ENCODE measurements around the gene HDAC11.

HDAC11 gene

DNA sequence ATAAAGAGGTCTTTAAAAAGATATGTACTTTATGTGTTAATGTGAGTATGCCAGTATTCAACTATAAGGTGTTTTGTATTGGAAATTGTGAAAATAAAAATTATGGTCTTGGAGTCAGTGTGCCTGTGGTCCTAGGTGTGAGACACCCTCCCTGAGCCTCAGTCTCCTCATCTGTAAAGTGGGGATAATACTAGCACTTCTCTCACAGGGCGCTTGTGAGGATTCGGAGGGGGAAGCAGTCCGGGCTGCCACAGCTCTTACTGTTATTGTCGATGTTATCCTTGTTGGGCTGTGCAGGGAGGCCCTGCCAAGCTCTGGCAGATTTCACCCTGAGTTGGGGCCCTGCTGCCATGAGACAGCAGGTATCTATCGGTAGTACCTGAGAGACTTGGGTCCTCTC lies 42.1 kb downstream of the HDAC11 start:
- H3K27me3 ChIP-seq (ENCODE audit: low read depth): no peaks in the 10 kb centered on the region; the same call in 1 of the 2 replicates
- no peak for DNase-seq (ENCODE audit: low spot score in 2 of 2)
- H3K4me1 ChIP-seq: no peaks in the 10 kb centered on the region
- in situ Hi-C loops (cut with MboI; ENCODE audit: low sequenced_read_pairs): no loop called here
- no peak overlapping the region for H3K4me3 ChIP-seq
- no peaks in the 10 kb centered on the region for H3K9me3 ChIP-seq
- no peaks in the 10 kb centered on the region for H3K36me3 ChIP-seq (replicated peaks)

DNA sequence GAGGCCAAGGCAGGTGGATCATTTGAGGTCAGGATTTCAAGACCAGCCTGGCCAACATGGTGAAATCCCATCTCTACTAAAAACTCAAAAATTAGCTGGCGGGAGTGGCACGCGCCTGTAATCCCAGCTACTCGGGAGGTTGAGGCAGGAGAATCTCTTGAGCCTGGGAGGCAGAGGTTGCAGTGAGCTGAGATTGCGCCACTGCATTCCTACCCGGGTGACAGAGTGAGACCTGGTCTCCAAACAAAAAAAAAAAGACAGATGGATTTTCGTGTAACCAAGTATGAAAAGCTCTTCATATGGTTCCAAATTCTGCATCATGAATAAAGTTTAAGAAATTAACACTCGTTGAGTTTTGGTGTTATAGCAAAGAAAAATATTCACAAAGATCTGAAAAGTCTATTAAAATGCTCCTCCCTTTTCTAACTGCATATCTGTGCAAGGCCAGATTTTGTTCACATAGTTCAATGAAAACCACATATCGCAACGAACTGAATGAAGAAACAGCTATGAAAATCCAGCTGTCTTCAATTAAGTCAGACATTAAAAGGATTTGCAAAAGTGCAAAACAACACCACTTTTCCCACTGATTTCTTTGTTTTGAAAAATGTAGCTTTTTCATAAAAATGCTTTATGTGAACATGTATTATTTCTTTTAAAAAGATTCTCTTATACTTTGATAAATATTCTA lies 45.0 kb downstream of the HDAC11 start:
- in situ Hi-C loops (cut with MboI; ENCODE audit: low sequenced_read_pairs): no loop called here
- H3K4me3 ChIP-seq: no peak overlapping the region
- no peaks in the 10 kb centered on the region for H3K4me1 ChIP-seq
- H3K36me3 ChIP-seq (replicated peaks): no peaks in the 10 kb centered on the region
- H3K9me3 ChIP-seq: no peaks in the 10 kb centered on the region
- H3K27me3 ChIP-seq (ENCODE audit: low read depth): peaks cover 3% of the 10 kb centered on the region; the same call in 1 of the 2 replicates
- no peak for DNase-seq (ENCODE audit: low spot score in 2 of 2)

DNA sequence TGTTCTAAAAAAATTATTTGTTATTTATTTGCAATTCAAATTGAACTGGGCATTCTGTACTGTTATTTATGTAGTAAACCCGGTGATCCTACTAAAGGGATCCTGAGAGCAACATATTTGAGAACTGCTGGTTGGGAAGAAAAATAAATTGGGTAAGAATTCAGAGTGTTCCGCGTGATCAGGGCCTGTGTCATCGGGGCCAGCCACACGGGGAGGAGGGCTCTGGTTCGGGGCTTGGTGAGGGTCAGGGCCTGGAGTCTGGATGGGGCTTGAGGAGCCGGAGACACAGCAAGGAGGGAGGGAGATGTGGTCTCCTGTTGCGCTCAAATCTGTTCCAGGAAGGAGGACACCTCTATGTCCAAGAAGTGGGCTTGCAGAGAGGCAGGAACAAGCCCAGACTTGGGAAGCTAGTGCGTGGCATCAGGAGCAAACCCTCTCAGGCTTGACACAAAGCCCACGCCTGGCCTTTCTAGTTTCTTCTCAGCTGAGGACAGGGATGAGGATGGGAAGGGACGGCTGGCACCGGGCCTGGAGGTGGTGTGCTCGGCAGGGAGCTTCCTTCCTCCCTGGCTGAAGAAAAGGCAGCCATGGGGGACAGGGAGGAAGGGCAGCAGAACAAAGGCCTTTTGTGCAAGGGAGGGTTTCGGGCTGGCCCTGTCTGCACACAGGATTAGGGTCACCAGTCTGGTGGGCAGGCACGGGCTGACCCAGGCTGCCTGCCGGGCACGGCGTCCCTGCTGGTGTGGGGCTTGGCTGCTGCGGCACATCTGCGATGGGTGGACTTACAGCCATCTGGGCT lies 45.9 kb downstream of the HDAC11 start:
- no peak overlapping the region for H3K4me3 ChIP-seq
- in situ Hi-C loops (cut with MboI; ENCODE audit: low sequenced_read_pairs): no loop called here
- H3K4me1 ChIP-seq: no peaks in the 10 kb centered on the region
- H3K36me3 ChIP-seq (replicated peaks): no peaks in the 10 kb centered on the region
- DNase-seq (ENCODE audit: low spot score in 2 of 2): no peak
- peaks cover 3% of the 10 kb centered on the region; the same call in 1 of the 2 replicates for H3K27me3 ChIP-seq (ENCODE audit: low read depth)
- no peaks in the 10 kb centered on the region for H3K9me3 ChIP-seq

DNA sequence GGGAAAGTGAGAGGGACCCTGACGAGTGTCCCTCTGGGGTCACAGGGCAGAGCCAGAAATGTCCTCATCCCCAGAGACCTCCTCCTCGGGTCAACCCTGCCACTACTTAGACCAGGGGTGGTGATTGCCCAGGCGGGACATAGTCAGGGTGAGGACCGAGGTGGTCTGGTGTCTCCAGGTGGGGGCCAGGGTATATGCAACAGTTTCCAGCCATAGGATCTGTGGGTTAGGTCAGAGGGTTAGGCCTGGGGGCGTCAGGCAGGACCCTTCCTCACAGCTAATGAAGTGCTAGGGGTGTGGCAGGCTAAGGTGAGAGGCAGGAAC lies 46.5 kb downstream of the HDAC11 start:
- Histone ChIP-seq H3K36me3 (replicated peaks) (no peaks in the 10 kb centered on the region), H3K4me1 (no peaks in the 10 kb centered on the region), H3K27me3 (ENCODE audit: low read depth) (peaks cover 3% of the 10 kb centered on the region; the same call in 1 of the 2 replicates), H3K9me3 (no peaks in the 10 kb centered on the region), H3K4me3 (no peak overlapping the region)
- in situ Hi-C loops (cut with MboI; ENCODE audit: low sequenced_read_pairs): no loop called here
- DNase-seq (ENCODE audit: low spot score in 2 of 2): no peak

DNA sequence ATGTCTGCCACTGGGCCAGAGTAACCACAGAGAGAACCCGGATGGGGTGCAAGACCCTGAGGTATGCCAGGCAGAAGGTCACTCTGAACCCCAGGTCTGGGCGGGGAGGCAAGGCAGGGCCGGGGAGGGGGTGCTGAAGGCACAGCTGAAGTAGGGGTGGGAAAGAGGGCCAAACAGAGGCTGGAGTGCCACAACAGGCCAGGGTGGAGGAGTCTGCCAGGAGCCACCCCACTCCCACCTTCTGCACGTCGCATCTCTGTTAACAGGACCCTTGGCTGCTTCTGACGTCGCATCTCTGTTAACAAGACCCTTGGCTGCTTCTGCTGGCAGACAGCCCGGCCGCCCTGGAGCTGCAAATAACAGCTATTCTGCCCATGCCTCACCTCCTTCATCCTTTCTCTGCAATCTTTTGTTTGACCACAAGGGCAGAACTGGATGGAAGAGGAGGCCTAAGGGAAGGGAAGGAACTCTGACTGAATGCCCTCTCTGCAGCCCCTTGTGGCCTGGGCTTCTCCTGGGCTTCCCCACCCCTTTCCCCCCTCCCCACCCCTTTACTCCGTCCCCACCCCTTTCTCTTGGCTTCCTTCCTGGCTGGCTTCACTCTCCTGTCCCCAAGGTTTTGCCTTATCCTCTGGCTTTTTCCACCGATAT lies 48.2 kb downstream of the HDAC11 start:
- DNase-seq (ENCODE audit: low spot score in 2 of 2): peak; percentile 51 to 58
- no peaks in the 10 kb centered on the region for H3K4me1 ChIP-seq
- H3K27me3 ChIP-seq (ENCODE audit: low read depth): peaks cover 3% of the 10 kb centered on the region; the same call in 1 of the 2 replicates
- in situ Hi-C loops (cut with MboI; ENCODE audit: low sequenced_read_pairs): no loop called here
- H3K4me3 ChIP-seq: no peak overlapping the region
- no peaks in the 10 kb centered on the region for H3K9me3 ChIP-seq
- H3K36me3 ChIP-seq (replicated peaks): no peaks in the 10 kb centered on the region

DNA sequence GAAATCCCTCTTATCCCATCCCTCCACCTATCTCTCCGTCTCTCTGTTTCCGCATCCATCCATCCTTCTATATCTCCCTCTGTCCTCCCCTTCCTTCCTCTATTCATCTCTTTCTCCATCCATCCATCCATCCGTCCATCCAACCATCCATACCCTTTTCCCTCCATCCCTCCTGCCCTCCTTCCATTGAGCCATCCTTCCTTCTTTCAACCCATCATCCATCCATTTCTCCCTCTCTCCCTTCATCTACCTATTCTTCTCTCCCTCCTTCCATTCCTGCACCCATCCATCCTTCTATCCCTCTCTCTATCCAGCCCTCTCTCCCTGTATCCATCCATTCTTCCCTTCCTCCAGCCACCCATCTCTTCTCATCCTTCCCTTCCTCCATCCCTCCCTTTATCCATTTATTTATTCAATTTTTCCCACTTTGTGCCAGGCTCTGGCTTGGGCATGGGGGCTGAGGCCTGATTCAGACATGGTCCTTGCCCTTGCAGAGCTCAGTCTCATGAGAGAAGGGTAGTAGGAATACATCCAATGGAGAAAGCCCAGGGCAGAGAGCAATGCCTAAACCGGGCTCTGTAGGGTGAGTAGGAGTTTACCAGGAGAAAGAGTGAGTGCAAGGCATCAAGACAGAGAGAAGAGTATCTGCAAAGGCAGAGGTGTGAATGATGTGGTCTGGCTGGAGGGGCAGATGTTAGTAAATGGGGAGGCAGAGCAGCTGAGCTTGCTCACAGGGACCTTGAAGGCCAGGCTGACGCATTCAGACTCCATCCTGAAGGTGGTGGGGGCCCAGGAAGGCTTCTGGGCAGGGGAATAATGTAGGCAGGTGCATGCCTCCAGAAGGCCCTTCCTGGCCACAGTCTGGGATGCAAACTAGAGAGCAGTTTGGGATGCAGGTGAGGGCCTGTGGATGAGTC lies 49.3 kb downstream of the HDAC11 start:
- Histone ChIP-seq H3K36me3 (replicated peaks) (no peaks in the 10 kb centered on the region), H3K4me1 (no peaks in the 10 kb centered on the region), H3K9me3 (no peaks in the 10 kb centered on the region), H3K27me3 (ENCODE audit: low read depth) (peaks cover 6% of the 10 kb centered on the region; the same call in 1 of the 2 replicates), H3K4me3 (no peak overlapping the region)
- no peak for DNase-seq (ENCODE audit: low spot score in 2 of 2)
- in situ Hi-C loops (cut with MboI; ENCODE audit: low sequenced_read_pairs): no loop called here

DNA sequence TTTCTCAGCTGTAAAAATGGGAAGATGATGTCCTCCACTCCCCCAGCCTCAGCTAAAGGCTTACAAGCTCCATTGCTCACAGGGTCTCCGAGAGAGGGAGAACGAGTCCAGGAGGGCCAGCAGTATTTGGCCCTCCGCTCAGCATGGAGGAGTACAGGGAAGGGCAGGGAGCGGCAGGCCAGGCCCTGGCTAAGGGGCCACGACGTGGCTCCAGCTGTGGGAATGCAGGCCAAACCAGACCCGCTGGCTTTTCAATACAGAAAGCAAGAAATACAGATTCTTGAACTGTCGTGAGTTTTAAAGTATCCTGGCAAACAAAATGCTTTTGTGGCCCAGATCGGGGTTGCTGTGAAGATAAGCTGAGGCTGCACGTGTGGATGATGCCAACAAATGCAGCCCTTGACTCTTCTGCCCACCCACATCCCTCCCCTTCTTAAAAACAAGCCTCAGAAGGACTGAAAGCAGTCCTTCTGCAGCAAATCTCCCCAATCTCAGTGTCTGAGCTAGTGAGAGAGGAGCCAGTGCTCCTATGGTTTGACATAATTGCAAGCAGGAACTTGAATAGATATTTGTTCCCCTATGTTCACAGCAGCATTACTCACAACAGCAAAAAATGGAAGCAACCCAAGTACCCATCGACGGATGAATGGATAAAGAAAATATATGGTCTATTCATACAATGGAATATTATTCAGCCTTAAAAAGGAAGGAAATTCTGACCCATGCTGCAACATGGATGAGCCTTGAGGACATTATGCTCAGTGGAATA lies 50.3 kb downstream of the HDAC11 start:
- no peak for DNase-seq (ENCODE audit: low spot score in 2 of 2)
- Histone ChIP-seq H3K36me3 (replicated peaks) (no peaks in the 10 kb centered on the region), H3K4me3 (no peak overlapping the region), H3K4me1 (no peaks in the 10 kb centered on the region), H3K27me3 (ENCODE audit: low read depth) (peaks cover 6% of the 10 kb centered on the region; the same call in 1 of the 2 replicates), H3K9me3 (no peaks in the 10 kb centered on the region)
- in situ Hi-C loops (cut with MboI; ENCODE audit: low sequenced_read_pairs): no loop called here

DNA sequence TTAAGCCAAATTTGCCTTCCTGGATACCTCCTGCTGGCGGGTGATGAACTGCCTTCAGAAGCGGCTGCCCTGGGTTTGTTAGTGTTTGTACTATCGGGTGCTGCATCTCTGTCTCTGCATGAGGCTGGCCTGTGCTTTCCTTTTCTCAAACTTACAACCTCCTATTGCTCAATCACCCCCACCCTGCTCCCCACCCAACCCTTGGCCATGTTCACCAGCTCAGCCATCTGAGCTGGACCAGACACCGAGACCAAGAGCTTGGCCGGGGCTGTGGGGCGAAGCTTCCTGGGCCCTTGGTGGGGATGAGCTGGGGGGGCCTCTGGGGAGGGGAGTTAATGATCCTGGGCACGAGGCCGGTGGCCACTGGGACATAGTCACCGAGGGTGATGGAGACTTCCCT lies 52.0 kb downstream of the HDAC11 start:
- Histone ChIP-seq H3K36me3 (replicated peaks) (no peaks in the 10 kb centered on the region), H3K4me3 (no peak overlapping the region), H3K27me3 (ENCODE audit: low read depth) (peaks cover 6% of the 10 kb centered on the region; the same call in 1 of the 2 replicates), H3K4me1 (no peaks in the 10 kb centered on the region), H3K9me3 (no peaks in the 10 kb centered on the region)
- in situ Hi-C loops (cut with MboI; ENCODE audit: low sequenced_read_pairs): no loop called here
- no peak for DNase-seq (ENCODE audit: low spot score in 2 of 2)

DNA sequence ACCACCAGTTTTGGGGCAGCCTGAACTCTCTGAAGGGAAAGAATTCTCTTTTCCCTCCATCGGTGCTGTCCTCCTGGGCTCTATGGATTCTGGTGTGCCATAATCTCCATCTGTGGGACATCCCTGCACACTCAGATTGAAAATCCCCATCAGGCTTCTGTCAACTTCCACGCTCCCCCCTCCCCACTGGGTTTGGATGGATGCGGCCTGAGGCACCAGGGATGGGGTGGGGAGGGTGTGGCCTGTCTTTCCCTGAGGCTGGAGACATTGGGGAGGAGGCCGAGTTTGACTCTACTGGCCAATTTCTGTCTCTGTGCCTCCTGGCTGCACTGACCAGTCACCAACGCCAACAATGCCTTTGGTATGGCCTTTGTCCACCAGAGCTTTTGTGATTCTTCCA lies 52.5 kb downstream of the HDAC11 start:
- in situ Hi-C loops (cut with MboI; ENCODE audit: low sequenced_read_pairs): no loop called here
- peaks cover 6% of the 10 kb centered on the region; the same call in 1 of the 2 replicates for H3K27me3 ChIP-seq (ENCODE audit: low read depth)
- no peaks in the 10 kb centered on the region for H3K4me1 ChIP-seq

DNA sequence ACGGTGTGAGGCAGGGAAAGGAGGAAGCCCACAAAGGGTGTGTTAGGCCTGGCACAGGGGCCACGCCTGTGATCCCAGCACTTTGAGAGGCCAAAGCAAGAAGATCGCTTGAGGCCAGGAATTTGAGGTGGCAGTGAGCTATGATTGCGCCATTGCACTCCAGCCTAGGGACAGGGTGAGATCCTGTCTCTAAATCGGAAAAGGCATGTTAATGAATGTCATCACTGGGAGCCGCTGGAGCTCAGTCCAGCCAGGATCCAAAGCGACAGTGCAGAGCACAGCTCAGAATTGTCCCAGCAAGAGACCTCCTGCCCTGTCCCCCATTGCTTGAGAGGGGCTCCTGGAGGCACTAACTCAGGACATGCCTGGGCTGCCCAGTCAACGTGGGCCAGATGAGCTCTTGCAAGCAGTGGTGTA lies 53.8 kb downstream of the HDAC11 start:
- Histone ChIP-seq H3K4me1 (no peaks in the 10 kb centered on the region), H3K36me3 (replicated peaks) (no peaks in the 10 kb centered on the region), H3K4me3 (no peak overlapping the region), H3K9me3 (no peaks in the 10 kb centered on the region), H3K27me3 (ENCODE audit: low read depth) (peaks cover 3% of the 10 kb centered on the region; the same call in 1 of the 2 replicates)
- DNase-seq (ENCODE audit: low spot score in 2 of 2): no peak
- in situ Hi-C loops (cut with MboI; ENCODE audit: low sequenced_read_pairs): no loop called here

More for the DNA sequence above, 52.5 kb downstream of the HDAC11 start:
- no peaks in the 10 kb centered on the region for H3K9me3 ChIP-seq
- H3K4me3 ChIP-seq: no peak overlapping the region
- H3K36me3 ChIP-seq (replicated peaks): no peaks in the 10 kb centered on the region
- no peak for DNase-seq (ENCODE audit: low spot score in 2 of 2)

DNA sequence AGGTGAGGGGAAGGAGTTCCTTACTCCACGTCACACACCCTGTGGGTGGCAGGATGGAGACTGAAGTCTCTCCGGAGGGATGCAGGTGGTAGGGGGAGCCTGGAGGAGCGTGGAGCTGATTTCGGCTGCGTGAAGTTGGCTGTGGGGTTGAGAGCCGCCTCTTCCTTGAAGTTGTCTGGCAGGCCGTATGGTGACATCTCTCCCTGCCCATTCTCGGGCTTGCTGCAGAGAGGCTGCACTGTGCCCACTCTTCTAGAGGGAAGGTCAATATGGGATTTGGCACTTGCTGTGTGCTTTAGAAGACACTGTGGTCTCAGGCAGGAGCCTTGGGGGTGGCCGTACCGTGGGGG lies 55.4 kb downstream of the HDAC11 start:
- in situ Hi-C loops (cut with MboI; ENCODE audit: low sequenced_read_pairs): no loop called here
- Histone ChIP-seq H3K4me1 (no peaks in the 10 kb centered on the region), H3K4me3 (no peak overlapping the region), H3K36me3 (replicated peaks) (no peaks in the 10 kb centered on the region), H3K9me3 (no peaks in the 10 kb centered on the region), H3K27me3 (ENCODE audit: low read depth) (peaks cover 3% of the 10 kb centered on the region; the same call in 1 of the 2 replicates)
- no peak for DNase-seq (ENCODE audit: low spot score in 2 of 2)

DNA sequence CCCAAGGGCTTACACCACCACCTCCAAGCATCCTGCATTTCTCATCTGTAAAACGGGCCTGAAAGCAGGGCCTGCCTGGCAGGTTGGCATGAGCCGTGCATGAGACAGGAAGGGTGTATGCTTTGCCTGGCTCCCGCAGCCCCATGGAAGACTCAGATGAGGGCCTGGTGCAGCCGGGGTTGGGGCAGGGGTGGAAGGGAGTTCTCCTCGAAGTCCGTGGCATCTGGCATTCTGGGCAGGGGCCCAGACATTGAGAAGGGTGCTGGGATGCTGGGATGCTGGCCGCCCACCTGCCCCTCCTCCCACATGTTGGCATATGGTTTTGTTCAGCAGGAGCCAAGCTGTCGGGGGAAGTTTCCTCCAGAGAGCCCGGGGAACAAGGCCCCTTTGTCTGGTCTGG lies 55.8 kb downstream of the HDAC11 start:
- in situ Hi-C loops (cut with MboI; ENCODE audit: low sequenced_read_pairs): no loop called here
- Histone ChIP-seq H3K4me1 (no peaks in the 10 kb centered on the region), H3K27me3 (ENCODE audit: low read depth) (peaks cover 3% of the 10 kb centered on the region; the same call in 1 of the 2 replicates), H3K4me3 (no peak overlapping the region), H3K9me3 (no peaks in the 10 kb centered on the region), H3K36me3 (replicated peaks) (no peaks in the 10 kb centered on the region)
- no peak for DNase-seq (ENCODE audit: low spot score in 2 of 2)

DNA sequence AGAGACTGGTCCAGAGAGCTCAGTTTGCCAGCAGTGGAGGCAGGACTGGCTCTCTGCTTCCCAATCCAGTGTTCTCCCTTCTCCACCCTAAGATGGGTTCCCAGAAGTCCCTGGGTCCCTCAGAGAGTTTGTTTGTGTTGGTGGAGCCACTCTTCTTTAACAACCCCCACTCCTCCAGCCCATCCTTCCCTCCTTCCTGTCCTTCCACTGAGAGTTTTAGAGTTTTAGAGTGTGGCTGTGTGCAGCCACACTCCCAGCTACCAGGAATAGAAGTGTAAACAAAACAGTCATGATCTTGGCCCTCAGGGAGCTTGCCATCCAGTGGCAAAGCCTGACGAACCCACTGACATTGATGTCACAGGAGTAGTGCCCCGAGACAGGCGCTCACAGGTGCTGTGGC lies 56.3 kb downstream of the HDAC11 start:
- Histone ChIP-seq H3K27me3 (ENCODE audit: low read depth) (peaks cover 3% of the 10 kb centered on the region; the same call in 1 of the 2 replicates), H3K4me3 (no peak overlapping the region), H3K36me3 (replicated peaks) (no peaks in the 10 kb centered on the region), H3K9me3 (no peaks in the 10 kb centered on the region), H3K4me1 (no peaks in the 10 kb centered on the region)
- DNase-seq (ENCODE audit: low spot score in 2 of 2): no peak
- in situ Hi-C loops (cut with MboI; ENCODE audit: low sequenced_read_pairs): no loop called here
